Gastrocnemius medialis (tissue), 4 donors: ENCODE data around the gene PPIA.

Experiments
- CTCF ChIP-seq, 5 experiments: fragments of 450-650 bp in 3 of 5; fragments of 200-600 bp in 2 of 5; sonication (generic) in 2 of 5; IDR thresholded peaks in 4 of 5; conservative IDR thresholded peaks in 1 of 5; 1 replicate in 4 of 5; 2 replicates in 1 of 5; pipeline ENCODE4 v1.5.1; 2016 to 2019; ENCODE audit warnings: antibody characterized with exemption in 5 of 5, mild to moderate bottlenecking in 3 of 5, moderate library complexity in 3 of 5
- POLR2A ChIP-seq, 2 donors: fragments of 450-650 bp; IDR thresholded peaks; one replicate each; pipeline ENCODE4 v1.6.1; 2017; ENCODE audit warnings: antibody characterized with exemption in 2 of 2, mild to moderate bottlenecking in 2 of 2, moderate library complexity in 2 of 2

GRCh38 chr7:44783407-44783806 lies 13.1 kb upstream of the PPIA start:
- no peak for TF ChIP-seq CTCF (IDR thresholded peaks at IDR 0.05 in 4 of 5, conservative IDR thresholded peaks at IDR 0.05 in 1 of 5)
- no peak for TF ChIP-seq POLR2A (IDR thresholded peaks at IDR 0.05)
